Tongue (tissue), 2 donors: ENCODE measurements around the gene NR1H2. TPM values are rescaled to one million over a fixed set of nuclear protein-coding genes. Genes with fewer than 3 reads are reported as not detected.

Experiments used
- DNase-seq: peaks from one replicate; pipeline ENCODE4 v3.0.0-alpha.2; 2015
- total RNA-seq: library from RNA; depleted of rRNA; stranded (reverse); fragments of >200 nt; gene quantifications from one replicate; pipeline ENCODE4 v1.2.3, GENCODE V29; 2014

Gene NR1H2
- total RNA-seq, 1 donor from 2014 or later, result 53.3 TPM

GRCh38 chr19:50402544-50403301 is 26.5 kb downstream of the NR1H2 start:
- DNase-seq, result no peak

GRCh38 chr19:50406156-50406820 is 30.0 kb downstream of the NR1H2 start:
- no peak for DNase-seq

GRCh38 chr19:50406829-50407228 is 30.6 kb downstream of the NR1H2 start:
- no peak for DNase-seq

- no peak for DNase-seq
Observed at GRCh38 chr19:50409347-50409746, 33.1 kb downstream of the NR1H2 start.

- no peak for DNase-seq
Observed at GRCh38 chr19:50410109-50410508, 33.9 kb downstream of the NR1H2 start.

DNA sequence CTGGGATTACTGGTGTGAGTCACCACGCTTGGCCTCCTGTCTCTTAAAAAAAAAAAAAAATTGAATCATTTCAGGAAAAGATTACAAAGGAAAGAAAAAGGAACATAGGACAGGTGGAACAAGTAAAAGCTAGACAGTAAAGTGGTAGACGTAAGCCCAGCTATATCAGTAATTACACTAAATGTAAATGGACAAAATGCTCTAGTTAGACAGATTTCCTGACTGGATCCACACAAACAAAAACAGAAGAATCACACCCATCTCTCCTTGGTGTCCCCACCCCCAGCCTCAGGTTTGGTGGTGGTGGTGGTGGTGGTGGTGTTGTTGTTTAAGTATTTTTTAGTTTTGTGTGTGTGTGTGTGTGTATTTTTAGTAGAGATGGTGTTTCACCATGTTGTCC is 36.2 kb downstream of the NR1H2 start:
- DNase-seq, result no peak

DNA sequence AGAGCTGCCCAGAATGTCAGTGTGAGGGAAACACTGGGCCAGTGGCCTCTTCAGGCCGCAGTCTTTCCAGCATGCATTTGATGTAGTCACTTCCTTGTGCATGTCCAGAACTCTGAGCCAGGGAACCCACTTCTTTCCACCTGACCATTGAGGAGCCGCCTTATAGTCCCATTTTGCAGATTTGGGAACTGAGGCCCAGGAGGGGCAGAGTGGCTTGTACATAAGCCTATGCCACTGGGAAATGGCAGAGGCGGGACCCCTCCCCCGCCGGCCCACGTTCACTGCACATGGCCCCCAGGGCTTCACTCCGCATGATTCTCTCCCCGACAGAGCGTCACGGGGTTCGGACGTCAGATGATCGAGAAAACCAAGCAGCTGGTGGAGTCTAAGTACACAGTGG is 36.8 kb downstream of the NR1H2 start:
- no peak for DNase-seq

DNA sequence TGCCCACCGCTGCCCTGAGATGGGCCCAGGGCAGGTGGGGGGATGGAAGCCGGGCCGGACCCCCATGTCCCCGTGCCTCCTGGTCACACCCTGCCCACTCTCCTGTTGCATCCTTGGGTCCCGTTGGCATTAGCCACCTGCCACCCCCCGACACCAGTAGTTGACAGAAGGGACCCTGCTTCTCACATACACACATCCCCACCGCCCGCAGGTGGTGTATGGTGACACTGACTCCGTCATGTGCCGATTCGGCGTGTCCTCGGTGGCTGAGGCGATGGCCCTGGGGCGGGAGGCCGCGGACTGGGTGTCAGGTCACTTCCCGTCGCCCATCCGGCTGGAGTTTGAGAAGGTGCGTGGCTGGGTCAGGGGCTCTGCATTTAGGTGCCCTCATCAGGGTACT is 37.3 kb downstream of the NR1H2 start:
- no peak for DNase-seq

GRCh38 chr19:50414864-50415660 is 38.8 kb downstream of the NR1H2 start:
- DNase-seq, result peak; percentile 76

GRCh38 chr19:50415661-50416033 is 39.4 kb downstream of the NR1H2 start:
- no peak for DNase-seq

- no peak for DNase-seq
Observed at GRCh38 chr19:50416034-50416977, 40.0 kb downstream of the NR1H2 start.

DNA sequence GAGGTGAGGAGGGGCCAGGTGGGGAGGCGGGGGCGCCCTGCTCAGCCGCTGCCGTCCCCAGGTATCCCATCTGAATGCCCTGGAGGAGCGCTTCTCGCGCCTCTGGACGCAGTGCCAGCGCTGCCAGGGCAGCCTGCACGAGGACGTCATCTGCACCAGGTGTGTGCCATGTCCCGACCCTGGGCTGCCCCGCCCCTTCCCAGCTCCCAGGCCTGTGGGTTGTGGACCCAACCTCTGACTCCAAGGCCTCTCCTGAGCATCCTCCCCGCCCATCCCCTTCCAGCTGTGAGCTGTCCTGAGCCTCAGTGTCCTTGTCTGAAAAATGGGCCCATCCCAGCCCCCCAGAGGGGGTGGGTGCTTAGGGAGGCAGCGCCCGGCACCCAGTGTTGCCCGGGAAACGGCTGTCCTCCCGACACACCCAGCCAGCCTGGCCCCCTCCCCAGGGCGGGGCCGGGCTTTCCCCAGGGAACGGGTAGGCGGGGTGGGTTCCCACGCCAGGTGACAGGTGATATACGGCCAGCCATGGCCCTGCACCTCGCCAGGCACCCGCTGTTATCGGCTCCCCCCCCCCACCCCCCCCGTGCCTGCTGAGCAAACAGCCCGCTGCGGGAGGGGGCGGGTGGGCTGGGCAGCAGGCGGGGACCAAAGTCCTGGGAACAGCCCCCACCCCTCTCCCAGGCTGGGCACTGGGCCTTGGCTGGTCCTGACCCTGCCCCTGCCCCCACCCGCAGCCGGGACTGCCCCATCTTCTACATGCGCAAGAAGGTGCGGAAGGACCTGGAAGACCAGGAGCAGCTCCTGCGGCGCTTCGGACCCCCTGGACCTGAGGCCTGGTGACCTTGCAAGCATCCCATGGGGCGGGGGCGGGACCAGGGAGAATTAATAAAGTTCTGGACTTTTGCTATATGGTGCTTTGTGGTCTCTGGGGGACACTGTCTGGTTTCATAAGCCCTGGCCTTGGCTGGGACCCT is 41.1 kb downstream of the NR1H2 start:
- DNase-seq, result no peak

- peak; percentile 21 for DNase-seq
Observed at GRCh38 chr19:50418176-50419021, 42.1 kb downstream of the NR1H2 start, which contains the start of gene SPIB. TSS of gene SPIB (plus strand) at chr19:50418938. CDS start at chr19:50418963, 25 bp downstream.

GRCh38 chr19:50419022-50419579 is 42.8 kb downstream of the NR1H2 start:
- no peak for DNase-seq

DNA sequence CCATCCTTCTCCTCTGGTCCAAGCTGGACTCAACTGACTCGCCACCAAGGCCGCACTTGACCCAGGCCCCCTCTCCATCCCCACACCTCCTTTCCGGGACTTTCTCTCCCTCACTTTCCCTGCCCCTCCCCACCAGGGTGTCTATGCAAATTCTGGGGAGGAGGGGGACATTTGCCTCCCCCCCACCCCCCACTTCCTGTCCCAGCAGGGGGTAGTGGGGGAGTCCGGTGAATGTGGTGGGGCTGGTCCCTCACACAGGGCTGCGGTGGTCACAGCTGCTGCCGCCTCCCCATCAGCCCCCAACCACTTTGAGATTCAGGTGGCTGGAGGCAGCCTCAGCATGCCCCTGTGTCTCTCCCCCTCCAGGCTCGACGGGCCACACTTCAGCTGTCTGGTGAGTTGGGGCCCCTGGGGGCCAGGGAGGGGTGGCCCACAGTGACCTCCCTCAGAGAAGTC is 43.4 kb downstream of the NR1H2 start:
- DNase-seq, result no peak

- no peak for DNase-seq
Observed at GRCh38 chr19:50420127-50420526, 43.9 kb downstream of the NR1H2 start.

DNA sequence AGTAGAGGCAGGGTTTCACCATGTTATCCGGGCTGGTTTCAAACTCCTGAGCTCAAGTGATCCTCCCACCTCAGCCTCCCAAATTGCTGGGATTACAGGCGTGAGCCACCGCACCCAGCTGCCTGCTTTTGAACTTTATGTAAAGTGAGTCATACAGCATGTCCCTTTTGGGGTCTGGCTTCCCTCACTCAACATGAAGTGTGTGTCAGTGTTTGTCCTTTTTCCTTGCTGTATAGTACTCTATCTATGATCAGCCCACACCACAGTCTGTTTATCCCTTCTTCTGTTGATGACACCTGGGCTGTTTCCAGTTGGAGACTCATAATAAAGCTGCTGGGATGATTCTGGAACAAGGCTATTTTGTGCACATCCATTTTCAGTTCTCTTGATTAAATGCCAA is 44.6 kb downstream of the NR1H2 start:
- no peak for DNase-seq

DNA sequence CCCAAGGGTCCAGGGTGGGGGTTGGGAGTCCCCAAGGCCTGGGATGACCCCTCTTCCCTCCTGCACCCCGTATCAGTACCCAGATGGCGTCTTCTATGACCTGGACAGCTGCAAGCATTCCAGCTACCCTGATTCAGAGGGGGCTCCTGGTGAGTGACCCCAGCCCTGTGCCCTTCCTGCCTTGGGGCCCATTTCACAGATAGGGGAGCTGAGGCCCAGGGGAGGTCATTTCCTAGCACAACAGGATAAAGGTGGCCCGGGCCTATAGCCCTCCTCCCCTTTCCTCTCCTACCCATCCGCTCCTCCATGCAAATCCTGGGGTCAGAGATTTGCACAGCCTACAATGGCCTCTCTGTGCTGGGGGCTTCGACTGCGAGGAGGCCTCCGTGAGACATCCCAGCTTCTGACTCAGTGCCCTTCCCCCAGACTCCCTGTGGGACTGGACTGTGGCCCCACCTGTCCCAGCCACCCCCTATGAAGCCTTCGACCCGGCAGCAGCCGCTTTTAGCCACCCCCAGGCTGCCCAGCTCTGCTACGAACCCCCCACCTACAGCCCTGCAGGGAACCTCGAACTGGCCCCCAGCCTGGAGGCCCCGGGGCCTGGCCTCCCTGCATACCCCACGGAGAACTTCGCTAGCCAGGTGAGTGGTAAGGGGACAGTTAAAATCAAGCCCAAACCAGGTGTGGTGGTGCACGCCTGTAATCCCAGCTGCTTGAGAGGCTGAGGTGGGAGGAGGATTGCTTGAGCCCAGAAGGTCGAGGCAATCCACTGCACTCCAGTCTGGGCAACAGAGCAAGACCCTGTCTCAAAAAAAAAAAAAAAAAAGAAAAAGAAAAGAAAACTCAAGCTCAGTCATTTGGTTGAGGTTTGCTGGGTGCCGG is 46.4 kb downstream of the NR1H2 start:
- no peak for DNase-seq
